GM18873 (cell line): ENCODE data around the gene CACNA1C.
"Not testable (repeated sequence)": the region's sequence is repeated elsewhere in the genome, so short reads cannot be mapped to it uniquely, and the experiment has no call there.

Experiments
- ATAC-seq: cut with Tn5 transposase; IDR thresholded peaks from one replicate; pipeline ENCODE4 v1.9.1; 2021; ENCODE audit warnings: mild to moderate bottlenecking, moderate library complexity, moderate number of reproducible peaks; ENCODE audit not compliant: unreplicated experiment, low FRiP score

CACNA1C gene

GRCh38 chr12:2244013-2244861, 191.4 kb downstream of the CACNA1C start:
- ATAC-seq, result no peak

GRCh38 chr12:2246358-2246757, 193.6 kb downstream of the CACNA1C start:
- no peak for ATAC-seq

- no peak for ATAC-seq
These were observed 194.3 kb downstream of the CACNA1C start for GRCh38 chr12:2247120-2247519.

GRCh38 chr12:2247596-2247995, 194.8 kb downstream of the CACNA1C start:
- ATAC-seq, result no peak

GRCh38 chr12:2248087-2248900, 195.5 kb downstream of the CACNA1C start:
- no peak for ATAC-seq

- peak; percentile 81 for ATAC-seq
These were observed 196.2 kb downstream of the CACNA1C start for GRCh38 chr12:2248901-2249381.

- ATAC-seq, result no peak
These were observed 198.0 kb downstream of the CACNA1C start for GRCh38 chr12:2250797-2251196.

GRCh38 chr12:2251526-2252209, 198.9 kb downstream of the CACNA1C start:
- ATAC-seq, result no peak

- ATAC-seq, result no peak
These were observed 202.5 kb downstream of the CACNA1C start for GRCh38 chr12:2255311-2255710.

- not testable (repeated sequence) for ATAC-seq
These were observed 202.9 kb downstream of the CACNA1C start for GRCh38 chr12:2255731-2256130.

- no peak for ATAC-seq
These were observed 203.7 kb downstream of the CACNA1C start for GRCh38 chr12:2256453-2256852.

- ATAC-seq, result no peak
These were observed 204.1 kb downstream of the CACNA1C start for GRCh38 chr12:2256915-2257314.

- ATAC-seq, result no peak
These were observed 205.2 kb downstream of the CACNA1C start for GRCh38 chr12:2258025-2258424.

GRCh38 chr12:2259369-2259768, 206.6 kb downstream of the CACNA1C start:
- ATAC-seq, result no peak

GRCh38 chr12:2260441-2260840, 207.7 kb downstream of the CACNA1C start:
- no peak for ATAC-seq

GRCh38 chr12:2261708-2262107, 208.9 kb downstream of the CACNA1C start:
- no peak for ATAC-seq

GRCh38 chr12:2262449-2262848, 209.7 kb downstream of the CACNA1C start:
- no peak for ATAC-seq

GRCh38 chr12:2263901-2264300, 211.1 kb downstream of the CACNA1C start:
- no peak for ATAC-seq

GRCh38 chr12:2264651-2265232, 212.0 kb downstream of the CACNA1C start:
- ATAC-seq, result no peak

GRCh38 chr12:2265461-2266167, 212.8 kb downstream of the CACNA1C start:
- no peak for ATAC-seq
